GM15510 (cell line): ENCODE measurements around the gene CCDC142.

Source experiments
- POLR2A ChIP-seq: IDR thresholded peaks from 3 replicates; pipeline ENCODE4 v1.6.1; 2011; ENCODE audit warnings: borderline replicate concordance; ENCODE audit not compliant: insufficient read length; ENCODE audit errors: extremely low read depth

Gene CCDC142

GRCh38 chr2:74522516-74522915, 39.7 kb upstream of the CCDC142 start:
- no peak for TF ChIP-seq POLR2A

GRCh38 chr2:74516650-74517049, 33.9 kb upstream of the CCDC142 start:
- no peak for TF ChIP-seq POLR2A

- no peak for TF ChIP-seq POLR2A
Observed at GRCh38 chr2:74515981-74516633, 33.3 kb upstream of the CCDC142 start.

- no peak for TF ChIP-seq POLR2A
Observed at GRCh38 chr2:74515271-74515980, 32.6 kb upstream of the CCDC142 start.

GRCh38 chr2:74514368-74515270, 31.8 kb upstream of the CCDC142 start, which contains the start of gene TLX2:
TLX2 (plus strand) TSS chr2:74514450; CDS start chr2:74514807, 357 bp downstream.
- TF ChIP-seq POLR2A = no peak

GRCh38 chr2:74513605-74514367, 31.0 kb upstream of the CCDC142 start:
- TF ChIP-seq POLR2A = no peak

GRCh38 chr2:74512744-74513604, 30.2 kb upstream of the CCDC142 start:
- no peak for TF ChIP-seq POLR2A

- TF ChIP-seq POLR2A = no peak
Observed at GRCh38 chr2:74511104-74511989, 28.5 kb upstream of the CCDC142 start.

GRCh38 chr2:74510272-74510671, 27.5 kb upstream of the CCDC142 start:
- no peak for TF ChIP-seq POLR2A

GRCh38 chr2:74507926-74508520, 25.2 kb upstream of the CCDC142 start:
- no peak for TF ChIP-seq POLR2A

GRCh38 chr2:74507145-74507925, 24.5 kb upstream of the CCDC142 start, which contains the start of gene PCGF1:
PCGF1 (minus strand) TSS chr2:74507695; CDS start chr2:74507668, 27 bp downstream.
- peak; percentile 78 for TF ChIP-seq POLR2A
